Common myeloid progenitor, CD34-positive (primary cell): ENCODE results near the gene STX17.

Experiments
- CTCF ChIA-PET: fragments of 350-600 bp; sonication (Branson Sonifier 250); formaldehyde crosslinking; loops from one replicate; lab custom pipeline; 2021; ENCODE audit warnings: antibody characterized with exemption; lab: Charles Lee
- POLR2A ChIA-PET: fragments of 350-600 bp; sonication (Branson Sonifier 250); formaldehyde crosslinking; loops from one replicate; lab custom pipeline; 2021; ENCODE audit warnings: antibody characterized with exemption; lab: Charles Lee
- DNase-seq, 3 donors: peaks; one replicate each; pipeline versions ENCODE4 v3.0.0 to v3.0.0-alpha.2; 2013
- H3K27ac ChIP-seq, 2 experiments: 1 replicate in 1 of 2; 2 replicates in 1 of 2; pipeline ENCODE4 v1.7.0; 2013; ENCODE audit warnings: inconsistent platforms in 2 of 2, low read length in 2 of 2, mild to moderate bottlenecking in 2 of 2, low read depth in 1 of 2, moderate library complexity in 1 of 2; ENCODE audit not compliant: severe bottlenecking in 2 of 2, insufficient read depth in 1 of 2, poor library complexity in 1 of 2
- H3K27me3 ChIP-seq, 5 experiments: replicated peaks in 2 of 5; 1 replicate in 3 of 5; 2 replicates in 2 of 5; pipeline versions ENCODE4 v1.6.1 to v1.7.0; 2013; ENCODE audit warnings: low read length in 4 of 5, mild to moderate bottlenecking in 2 of 5, moderate library complexity in 2 of 5, inconsistent platforms in 1 of 5; ENCODE audit not compliant: insufficient read depth in 5 of 5, control insufficient read depth in 4 of 5
- H3K36me3 ChIP-seq, 4 experiments: 1 replicate in 2 of 4; 2 replicates in 2 of 4; pipeline versions ENCODE4 v1.6.1 to v1.7.0; 2013; ENCODE audit warnings: low read length in 3 of 4, control low read depth in 1 of 4, mild to moderate bottlenecking in 1 of 4; ENCODE audit not compliant: control insufficient read depth in 4 of 4, insufficient read depth in 4 of 4
- H3K4me1 ChIP-seq, 4 experiments: 1 replicate in 3 of 4; 2 replicates in 1 of 4; pipeline versions ENCODE4 v1.6.1 to v1.7.1; 2013; ENCODE audit warnings: low read length in 3 of 4, mild to moderate bottlenecking in 3 of 4, control low read depth in 1 of 4, inconsistent platforms in 1 of 4, moderate library complexity in 1 of 4; ENCODE audit not compliant: control insufficient read depth in 4 of 4, insufficient read depth in 4 of 4; ENCODE audit errors: control extremely low read depth in 1 of 4
- H3K4me3 ChIP-seq, 7 experiments: 1 replicate in 4 of 7; 2 replicates in 3 of 7; pipeline versions ENCODE4 v1.5.1 to v1.7.0; 2013; ENCODE audit warnings: mild to moderate bottlenecking in 7 of 7, low read length in 6 of 7, moderate library complexity in 6 of 7, inconsistent platforms in 2 of 7, low read depth in 2 of 7, control low read depth in 1 of 7; ENCODE audit not compliant: insufficient read depth in 4 of 7, control insufficient read depth in 1 of 7; ENCODE audit errors: extremely low read depth in 1 of 7
- H3K9me3 ChIP-seq, 5 experiments: 1 replicate in 4 of 5; 2 replicates in 1 of 5; pipeline versions ENCODE4 v1.6.1 to v1.7.1; 2013; ENCODE audit warnings: low read length in 4 of 5, mild to moderate bottlenecking in 2 of 5, inconsistent platforms in 1 of 5, low read depth in 1 of 5, moderate library complexity in 1 of 5; ENCODE audit not compliant: control insufficient read depth in 4 of 5, insufficient read depth in 2 of 5; ENCODE audit errors: control extremely low read depth in 1 of 5
- WGBS: methylation state at CpG from one replicate; pipeline ENCODE4 v1.1.5; 2013; ENCODE audit not compliant: insufficient coverage; 5-methylcytosine and 5-hydroxymethylcytosine counted together

The STX17 gene

GRCh38 chr9:99919930-99920329, 13.5 kb downstream of the STX17 start:
- WGBS = 80% methylated on average over 1 of the region's 2 CpGs
- H3K4me3 ChIP-seq = no peak overlapping the region
- no peaks in the 10 kb centered on the region for H3K27me3 ChIP-seq
- ChIA-PET CTCF (interaction anchor here (0.6 to 0.9 kb wide), 2 partner anchors 78 to 95 kb away, joined by 3 read pairs; no protein-coding TSS in a partner anchor), POLR2A (no interaction called here)
- peaks cover 2 to 10% (median 8%) of the 10 kb centered on the region in 5 experiments for H3K9me3 ChIP-seq
- peak in 1 of 3 donors; percentile 20 for DNase-seq
- H3K36me3 ChIP-seq = peaks cover 31 to 74% (median 45%) of the 10 kb centered on the region in 4 experiments
- H3K4me1 ChIP-seq = peaks cover 0 to 8% (median 4%) of the 10 kb centered on the region in 4 experiments
- H3K27ac ChIP-seq = no peak overlapping the region

- POLR2A ChIA-PET = no interaction called here
- H3K4me1 ChIP-seq = peaks cover 0 to 8% (median 4%) of the 10 kb centered on the region in 4 experiments
Measured at GRCh38 chr9:99921875-99922710, 15.6 kb downstream of the STX17 start.

GRCh38 chr9:99922711-99923030, 16.2 kb downstream of the STX17 start:
- Histone ChIP-seq H3K9me3 (peaks cover 2 to 21% (median 12%) of the 10 kb centered on the region in 5 experiments), H3K4me1 (peaks cover 0 to 8% (median 4%) of the 10 kb centered on the region in 4 experiments), H3K4me3 (no peak overlapping the region), H3K36me3 (peaks cover 18 to 67% (median 36%) of the 10 kb centered on the region in 4 experiments), H3K27ac (no peak overlapping the region), H3K27me3 (no peaks in the 10 kb centered on the region)
- ChIA-PET POLR2A (no interaction called here), CTCF (no interaction called here)
- DNase-seq = no peak

More at GRCh38 chr9:99921875-99922710, 15.6 kb downstream of the STX17 start:
- Histone ChIP-seq H3K9me3 (peaks cover 2 to 21% (median 12%) of the 10 kb centered on the region in 5 experiments), H3K27ac (no peak overlapping the region), H3K36me3 (peaks cover 22 to 71% (median 40%) of the 10 kb centered on the region in 4 experiments), H3K4me3 (no peak overlapping the region), H3K27me3 (no peaks in the 10 kb centered on the region)
- peak in 1 of 3 donors; percentile 16 for DNase-seq
- 92% methylated on average over 1 of the region's 4 CpGs for WGBS
- CTCF ChIA-PET = no interaction called here

DNA sequence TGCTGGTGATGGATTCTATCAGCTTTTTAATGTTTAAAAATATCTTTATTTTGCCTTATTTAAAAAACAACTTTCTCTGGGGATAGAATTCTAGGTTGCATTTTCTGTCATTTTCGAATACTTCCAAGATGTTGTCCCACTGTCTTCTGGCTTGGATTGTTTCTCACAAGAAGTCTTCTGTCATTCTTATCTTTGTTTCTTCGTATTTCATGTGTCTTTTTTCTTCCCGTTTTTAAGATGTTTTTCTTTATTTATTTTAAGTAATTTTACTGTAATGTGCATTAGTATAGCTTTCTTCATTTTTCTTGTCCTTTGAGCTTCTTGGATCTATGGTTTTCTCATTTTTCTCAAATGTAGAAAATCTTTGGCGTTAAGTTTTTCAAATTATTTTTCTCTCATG, 19.1 kb downstream of the STX17 start:
- no CpG with 5 or more reads among the region's 4 CpGs for WGBS
- H3K9me3 ChIP-seq = peaks cover 2 to 21% (median 12%) of the 10 kb centered on the region in 5 experiments
- ChIA-PET POLR2A (interaction anchor here (1.1 kb wide), 1 partner anchor 28 kb away, joined by 3 read pairs; no protein-coding TSS in a partner anchor), CTCF (interaction anchor here (0.7 kb wide), 1 partner anchor 12 kb away, joined by 3 read pairs; no protein-coding TSS in a partner anchor)
- peak in 2 of 3 donors; percentile 38 to 57 for DNase-seq
- no peak overlapping the region for H3K27ac ChIP-seq
- peaks cover 16 to 57% (median 27%) of the 10 kb centered on the region in 4 experiments for H3K36me3 ChIP-seq
- no peaks in the 10 kb centered on the region for H3K4me1 ChIP-seq
- no peaks in the 10 kb centered on the region for H3K27me3 ChIP-seq
- no peak overlapping the region for H3K4me3 ChIP-seq

DNA sequence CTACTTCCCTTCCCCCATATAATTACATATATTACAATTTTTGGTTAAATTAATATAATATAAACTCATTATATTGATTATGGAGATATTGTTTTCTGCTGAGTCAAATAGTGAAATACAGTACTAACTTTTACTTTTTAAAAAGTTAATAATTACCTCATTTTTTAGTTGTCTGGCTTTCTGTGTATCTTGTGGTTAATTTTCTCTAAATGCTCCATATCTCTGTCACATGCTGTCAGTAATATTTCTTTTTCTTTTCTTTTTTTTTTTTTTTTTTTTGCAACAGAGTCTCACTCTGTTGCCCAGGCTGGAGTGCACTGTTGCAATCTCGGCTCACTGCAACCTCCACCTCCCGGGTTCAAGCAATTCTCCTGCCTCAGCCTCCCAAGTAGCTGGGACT, 23.2 kb downstream of the STX17 start:
- peaks cover 3 to 23% (median 9%) of the 10 kb centered on the region in 4 experiments for H3K36me3 ChIP-seq
- WGBS = no CpG with 5 or more reads among the region's 2 CpGs
- no peaks in the 10 kb centered on the region for H3K27me3 ChIP-seq
- no peak overlapping the region for H3K4me3 ChIP-seq
- no peak for DNase-seq
- CTCF ChIA-PET = interaction anchor here (0.6 to 1.7 kb wide), 2 partner anchors 14 to 1506 kb away, joined by 4 to 7 read pairs; partner anchors contain the start of gene ALDOB
- POLR2A ChIA-PET = no interaction called here
- peaks cover 0 to 13% (median 4%) of the 10 kb centered on the region in 5 experiments for H3K9me3 ChIP-seq
- no peak overlapping the region for H3K27ac ChIP-seq
- H3K4me1 ChIP-seq = no peaks in the 10 kb centered on the region

- CTCF ChIA-PET = interaction anchor here (1.4 to 1.7 kb wide), 2 partner anchors 13 to 16 kb away, joined by 3 to 7 read pairs; no protein-coding TSS in a partner anchor
Measured at GRCh38 chr9:99931155-99931840, 24.8 kb downstream of the STX17 start.

More at GRCh38 chr9:99931155-99931840, 24.8 kb downstream of the STX17 start:
- peaks cover 3 to 23% (median 8%) of the 10 kb centered on the region in 4 experiments for H3K36me3 ChIP-seq
- no peaks in the 10 kb centered on the region for H3K4me1 ChIP-seq
- H3K4me3 ChIP-seq = no peak overlapping the region
- no peak overlapping the region for H3K27ac ChIP-seq
- H3K9me3 ChIP-seq = peaks cover 0 to 5% (median 4%) of the 10 kb centered on the region in 5 experiments
- H3K27me3 ChIP-seq = no peaks in the 10 kb centered on the region
- no peak for DNase-seq
- POLR2A ChIA-PET = no interaction called here
- WGBS = 100% methylated on average over 3 of the region's 6 CpGs
